ENCODE results near the gene PLXNA4.

The PLXNA4 gene

DNA sequence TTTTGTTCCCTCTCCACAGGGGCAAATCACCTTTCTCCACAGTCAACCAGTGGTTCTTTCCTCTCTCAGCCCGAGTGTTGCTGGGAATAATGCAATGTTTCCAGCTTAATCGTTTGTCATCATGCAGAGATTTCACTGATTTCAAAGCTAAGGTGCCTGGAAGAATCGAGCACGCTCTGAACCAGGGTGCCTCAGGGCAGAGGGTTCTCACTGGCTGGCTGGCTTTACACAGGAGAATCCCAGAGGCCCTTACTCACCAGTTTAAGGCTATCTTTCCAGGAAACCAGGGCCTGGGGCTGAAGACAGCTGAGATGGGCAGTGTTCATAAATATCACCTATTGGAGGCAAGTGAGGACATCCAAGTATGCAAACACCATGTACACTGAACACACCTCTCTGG lies 21.8 kb downstream of the PLXNA4 start:
- Histone ChIP-seq H3K27ac (no peak overlapping the region), H3K36me3 (replicated peaks) (no peaks in the 10 kb centered on the region), H3K27me3 (replicated peaks) (no peaks in the 10 kb centered on the region), H3K4me3 (ENCODE audit: low read depth, low read length) (no peak overlapping the region)
- in situ Hi-C loops (cut with HindIII; ENCODE audit: low pct_ligation_motif_present, low sequenced_read_pairs): no loop called here
- no peak for DNase-seq
- TF ChIP-seq, protein P1, sequence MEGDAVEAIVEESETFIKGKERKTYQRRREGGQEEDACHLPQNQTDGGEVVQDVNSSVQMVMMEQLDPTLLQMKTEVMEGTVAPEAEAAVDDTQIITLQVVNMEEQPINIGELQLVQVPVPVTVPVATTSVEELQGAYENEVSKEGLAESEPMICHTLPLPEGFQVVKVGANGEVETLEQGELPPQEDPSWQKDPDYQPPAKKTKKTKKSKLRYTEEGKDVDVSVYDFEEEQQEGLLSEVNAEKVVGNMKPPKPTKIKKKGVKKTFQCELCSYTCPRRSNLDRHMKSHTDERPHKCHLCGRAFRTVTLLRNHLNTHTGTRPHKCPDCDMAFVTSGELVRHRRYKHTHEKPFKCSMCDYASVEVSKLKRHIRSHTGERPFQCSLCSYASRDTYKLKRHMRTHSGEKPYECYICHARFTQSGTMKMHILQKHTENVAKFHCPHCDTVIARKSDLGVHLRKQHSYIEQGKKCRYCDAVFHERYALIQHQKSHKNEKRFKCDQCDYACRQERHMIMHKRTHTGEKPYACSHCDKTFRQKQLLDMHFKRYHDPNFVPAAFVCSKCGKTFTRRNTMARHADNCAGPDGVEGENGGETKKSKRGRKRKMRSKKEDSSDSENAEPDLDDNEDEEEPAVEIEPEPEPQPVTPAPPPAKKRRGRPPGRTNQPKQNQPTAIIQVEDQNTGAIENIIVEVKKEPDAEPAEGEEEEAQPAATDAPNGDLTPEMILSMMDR (IDR thresholded peaks at IDR 0.05; ENCODE audit: low read depth, low read length, missing control alignments): no peak

DNA sequence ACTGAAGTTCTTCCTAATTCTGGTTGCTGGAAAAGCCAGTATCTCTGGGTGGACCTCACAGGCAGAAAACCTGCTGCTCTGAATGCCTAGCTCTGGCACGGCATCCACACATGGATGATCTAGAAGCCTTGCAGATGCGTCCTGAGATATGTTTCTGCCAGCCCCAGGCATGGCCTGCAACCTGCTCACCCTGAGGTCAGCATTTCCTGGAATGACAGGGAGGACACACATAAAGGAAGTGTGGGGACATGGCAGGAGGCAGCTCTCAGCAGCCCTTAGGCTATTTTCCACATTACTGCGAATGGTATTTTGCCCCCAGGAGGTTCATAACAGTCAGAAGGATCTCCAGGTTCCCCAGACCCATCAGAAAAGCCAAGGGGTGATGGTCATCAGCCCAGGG lies 23.2 kb downstream of the PLXNA4 start:
- in situ Hi-C loops (cut with HindIII; ENCODE audit: low pct_ligation_motif_present, low sequenced_read_pairs): no loop called here
- H3K27me3 ChIP-seq (replicated peaks): no peaks in the 10 kb centered on the region
- no peak overlapping the region for H3K4me3 ChIP-seq (ENCODE audit: low read depth, low read length)
- H3K27ac ChIP-seq: no peak overlapping the region
- TF ChIP-seq, protein P1 (IDR thresholded peaks at IDR 0.05; ENCODE audit: low read depth, low read length, missing control alignments): no peak
- no peak for DNase-seq
- no peaks in the 10 kb centered on the region for H3K36me3 ChIP-seq (replicated peaks)

DNA sequence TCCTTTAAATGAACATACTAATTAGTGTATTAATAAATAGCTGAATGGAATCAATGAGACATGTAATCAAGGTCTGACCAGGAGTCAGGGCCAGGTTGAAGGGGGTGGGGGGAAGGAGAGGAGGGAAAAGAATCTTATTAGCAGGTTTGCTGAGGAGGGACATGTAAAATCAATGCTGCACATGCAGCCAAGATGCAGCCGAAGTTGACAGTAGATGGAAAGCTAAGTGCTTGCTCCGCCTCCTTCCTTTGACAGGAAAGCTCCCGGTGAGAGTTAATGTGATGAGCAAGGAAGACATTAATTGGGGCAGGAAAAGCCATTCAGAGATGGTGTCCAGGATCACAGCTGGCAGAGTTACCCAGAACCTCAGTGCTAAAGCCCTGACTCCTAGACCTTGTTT lies 24.4 kb downstream of the PLXNA4 start:
- Histone ChIP-seq H3K27me3 (replicated peaks) (no peaks in the 10 kb centered on the region), H3K27ac (no peak overlapping the region), H3K4me3 (ENCODE audit: low read depth, low read length) (no peak overlapping the region), H3K36me3 (replicated peaks) (no peaks in the 10 kb centered on the region)
- TF ChIP-seq, protein P1 (IDR thresholded peaks at IDR 0.05; ENCODE audit: low read depth, low read length, missing control alignments): no peak
- in situ Hi-C loops (cut with HindIII; ENCODE audit: low pct_ligation_motif_present, low sequenced_read_pairs): no loop called here
- DNase-seq: no peak

DNA sequence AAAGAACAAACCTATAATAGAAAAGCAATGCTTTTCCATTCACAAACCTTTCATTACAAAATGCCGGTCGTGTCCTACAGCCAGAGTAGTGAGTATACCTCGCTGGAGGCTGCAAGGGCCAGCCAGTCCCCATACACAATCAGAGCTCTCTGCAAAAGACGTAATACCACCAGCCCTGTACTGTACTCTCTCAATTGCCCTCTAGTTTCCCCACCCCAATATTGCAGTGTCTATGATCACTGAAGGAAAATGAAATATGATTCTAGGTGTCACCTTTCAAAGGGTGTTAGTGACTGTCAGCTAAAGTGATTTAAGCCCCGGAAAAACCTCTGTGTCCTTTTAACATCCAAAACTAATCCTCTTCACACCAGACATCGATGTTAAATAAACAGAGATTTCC lies 24.8 kb downstream of the PLXNA4 start:
- Histone ChIP-seq H3K4me3 (ENCODE audit: low read depth, low read length) (no peak overlapping the region), H3K27me3 (replicated peaks) (no peaks in the 10 kb centered on the region), H3K36me3 (replicated peaks) (no peaks in the 10 kb centered on the region), H3K27ac (no peak overlapping the region)
- DNase-seq: no peak
- in situ Hi-C loops (cut with HindIII; ENCODE audit: low pct_ligation_motif_present, low sequenced_read_pairs): no loop called here
- TF ChIP-seq, protein P1 (IDR thresholded peaks at IDR 0.05; ENCODE audit: low read depth, low read length, missing control alignments): no peak

DNA sequence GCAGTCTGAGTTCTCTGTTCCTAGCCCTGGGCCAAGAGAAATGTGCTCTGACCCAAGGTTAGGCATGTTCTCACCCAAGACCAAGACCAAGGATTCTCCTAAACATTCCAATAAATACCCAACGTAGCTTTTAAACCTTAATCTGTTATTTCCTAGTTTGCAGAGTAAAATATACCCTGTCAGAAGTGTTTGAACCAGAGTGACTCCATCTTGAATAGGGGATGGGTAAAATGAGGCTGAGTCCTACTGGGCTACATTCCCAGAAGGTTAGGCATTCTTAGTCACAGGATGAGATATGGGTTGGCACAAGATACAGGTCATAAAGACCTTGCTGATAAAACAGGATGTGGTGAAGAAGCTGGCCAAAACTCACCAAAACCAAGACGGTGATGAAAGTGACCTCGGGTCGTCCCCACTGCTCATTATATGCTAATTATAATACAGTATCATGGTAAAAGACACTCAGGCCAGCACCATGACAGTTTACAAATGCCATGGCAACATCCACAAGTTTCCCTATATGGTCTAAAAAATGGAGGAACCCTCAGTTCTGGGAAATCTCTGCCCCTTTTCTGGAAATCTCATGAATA lies 27.7 kb downstream of the PLXNA4 start:
- Histone ChIP-seq H3K27ac (no peak overlapping the region), H3K27me3 (replicated peaks) (no peaks in the 10 kb centered on the region), H3K4me3 (ENCODE audit: low read depth, low read length) (no peak overlapping the region), H3K36me3 (replicated peaks) (no peaks in the 10 kb centered on the region)
- TF ChIP-seq, protein P1 (IDR thresholded peaks at IDR 0.05; ENCODE audit: low read depth, low read length, missing control alignments): no peak
- in situ Hi-C loops (cut with HindIII; ENCODE audit: low pct_ligation_motif_present, low sequenced_read_pairs): no loop called here
- peak; percentile 29 for DNase-seq

DNA sequence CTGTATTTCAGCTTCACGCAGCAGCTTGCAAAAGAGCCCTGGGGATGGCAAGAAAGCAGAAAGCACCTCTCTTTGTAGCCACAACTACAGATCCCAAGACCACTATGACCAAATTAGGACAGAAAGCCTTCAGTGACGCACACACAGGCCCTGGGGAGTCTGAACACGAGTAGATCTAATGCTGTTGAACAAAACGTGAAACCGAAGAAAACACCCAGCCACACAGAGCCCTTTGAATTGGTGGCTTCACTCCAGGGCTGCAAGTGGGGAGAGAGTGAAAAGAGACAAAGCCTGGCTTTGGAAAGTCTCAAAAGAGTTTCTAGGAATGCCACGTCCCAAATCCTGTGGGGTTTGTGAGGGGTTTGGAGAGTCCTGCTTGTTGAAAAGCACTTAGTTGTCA lies 28.4 kb downstream of the PLXNA4 start:
- Histone ChIP-seq H3K4me3 (ENCODE audit: low read depth, low read length) (no peak overlapping the region), H3K36me3 (replicated peaks) (no peaks in the 10 kb centered on the region), H3K27me3 (replicated peaks) (no peaks in the 10 kb centered on the region), H3K27ac (no peak overlapping the region)
- in situ Hi-C loops (cut with HindIII; ENCODE audit: low pct_ligation_motif_present, low sequenced_read_pairs): no loop called here
- TF ChIP-seq, protein P1 (IDR thresholded peaks at IDR 0.05; ENCODE audit: low read depth, low read length, missing control alignments): no peak
- DNase-seq: no peak

Measured in brain microvascular endothelial cell (primary cell).